GM12878 (cell line): ENCODE results near the gene CDC20B. TPM values are rescaled to one million over a fixed set of nuclear protein-coding genes. Genes with fewer than 3 reads are reported as not detected.

Source experiments
- ATAC-seq: fragments of 200-7000 bp; cut with Tn5 transposase; 3 replicates; pipeline ENCODE4 v1.9.1; 2020; ENCODE audit warnings: mild to moderate bottlenecking, moderate library complexity
- BruUV-seq: library from RNA; stranded (reverse); fragments of 400-500 nt; replicated peaks from 2 replicates; lab custom pipeline; 2021; lab: Mats Ljungman, UMichigan
- CTCF ChIA-PET: fragments of 300-600 bp; sonication (Branson Sonifier 250); formaldehyde crosslinking; extraction: SDS; loops from one replicate; lab custom pipeline; 2021; ENCODE audit warnings: inconsistent platforms; lab: Yijun Ruan, JAX
- POLR2A ChIA-PET: fragments of 350-600 bp; formaldehyde crosslinking; extraction: SDS; loops from one replicate; lab custom pipeline; 2021; ENCODE audit warnings: inconsistent platforms; lab: Charles Lee
- RAD21 ChIA-PET: fragments of 300-600 bp; sonication (Branson Sonifier 250); formaldehyde crosslinking; loops from one replicate; lab custom pipeline; 2023; ENCODE audit warnings: antibody characterized with exemption; ENCODE audit not compliant: unreplicated experiment; lab: Charles Lee
- SMC1A ChIA-PET: fragments of 300-600 bp; sonication (Branson Sonifier 250); formaldehyde crosslinking; loops from one replicate; lab custom pipeline; 2023; ENCODE audit not compliant: unreplicated experiment, uncharacterized antibody; lab: Charles Lee
- DNase-seq: peaks from one replicate; pipeline ENCODE4 v3.0.0-alpha.2; 2011; ENCODE audit warnings: low read depth, low spot score
- FAIRE-seq: peaks from 3 replicates; lab custom pipeline; 2011; peaks lifted over from hg19 to GRCh38; lab: Jason Lieb, UNC
- H2AFZ ChIP-seq: 2 replicates; pipeline ENCODE4 v1.6.0; 2011; ENCODE audit warnings: low read depth, low read length, control low read depth; ENCODE audit not compliant: control insufficient read depth
- H3K27ac ChIP-seq: 2 replicates; pipeline ENCODE4 v1.5.1; 2011; ENCODE audit warnings: control low read depth; ENCODE audit not compliant: control insufficient read depth, insufficient read depth
- H3K27me3 ChIP-seq, 2 experiments: replicated peaks in 1 of 2; 2 replicates each; pipeline versions ENCODE4 v1.6.0 to v1.6.1; 2011; ENCODE audit warnings: low read length in 1 of 2; ENCODE audit not compliant: control insufficient read depth in 2 of 2, insufficient read depth in 2 of 2
- H3K36me3 ChIP-seq, 2 experiments: 2 replicates each; pipeline ENCODE4 v1.5.1; 2011; ENCODE audit warnings: low read length in 1 of 2; ENCODE audit not compliant: control insufficient read depth in 2 of 2, insufficient read depth in 2 of 2
- H3K4me1 ChIP-seq: 2 replicates; pipeline ENCODE4 v1.6.1; 2011; ENCODE audit warnings: mild to moderate bottlenecking, low read length, moderate library complexity, mixed read lengths; ENCODE audit not compliant: control insufficient read depth, insufficient read depth
- H3K4me2 ChIP-seq: 2 replicates; pipeline ENCODE4 v1.6.0; 2011; ENCODE audit warnings: control low read depth; ENCODE audit not compliant: control insufficient read depth, insufficient read depth
- H3K4me3 ChIP-seq: fragments of 200-600 bp; sonication (generic); 2 replicates; pipeline ENCODE4 v1.5.1; 2016
- H3K79me2 ChIP-seq: 2 replicates; pipeline ENCODE4 v1.6.0; 2011; ENCODE audit warnings: low read length; ENCODE audit not compliant: control insufficient read depth, insufficient read depth
- H3K9ac ChIP-seq: 2 replicates; pipeline ENCODE4 v1.8.0; 2011; ENCODE audit warnings: low read length, control low read depth, mixed read lengths; ENCODE audit not compliant: control insufficient read depth, insufficient read depth
- H3K9me3 ChIP-seq: replicated peaks from 3 replicates; pipeline ENCODE4 v1.5.1; 2011; ENCODE audit warnings: mild to moderate bottlenecking, low read length; ENCODE audit not compliant: control insufficient read depth, insufficient read depth
- H4K20me1 ChIP-seq: 2 replicates; pipeline ENCODE4 v1.6.0; 2011; ENCODE audit not compliant: control insufficient read depth, insufficient read depth
- BCL11A ChIP-seq: IDR thresholded peaks from 2 replicates; pipeline ENCODE4 v1.6.1; 2011; ENCODE audit warnings: low read depth, low read length
- CBX3 ChIP-seq: fragments of 200-600 bp; sonication (generic); IDR thresholded peaks from 2 replicates; pipeline ENCODE4 v1.6.1; 2016; ENCODE audit warnings: low read depth, borderline replicate concordance
- E4F1 ChIP-seq: fragments of 450-650 bp; IDR thresholded peaks from 2 replicates; pipeline ENCODE4 v1.6.1; 2018; ENCODE audit warnings: borderline replicate concordance, mild to moderate bottlenecking; ENCODE audit not compliant: partially characterized antibody
- MEF2A ChIP-seq: IDR thresholded peaks from 2 replicates; pipeline ENCODE4 v1.6.1; 2011; ENCODE audit warnings: low read depth, mild to moderate bottlenecking, low read length, moderate library complexity; ENCODE audit not compliant: insufficient read depth
- MYC ChIP-seq: IDR thresholded peaks from 2 replicates; pipeline ENCODE4 v1.6.1; 2011; ENCODE audit warnings: mild to moderate bottlenecking, low read length, moderate library complexity, inconsistent platforms; ENCODE audit not compliant: insufficient read depth, insufficient replicate concordance, insufficient read length, severe bottlenecking
- PAX8 ChIP-seq: fragments of 450-650 bp; IDR thresholded peaks from 2 replicates; pipeline ENCODE4 v1.6.1; 2017; ENCODE audit warnings: mild to moderate bottlenecking, moderate library complexity
- PRDM15 ChIP-seq: fragments of 450-650 bp; formaldehyde crosslinking; IDR thresholded peaks from 2 replicates; pipeline ENCODE4 v1.4.0; 2020; ENCODE audit warnings: mild to moderate bottlenecking, moderate library complexity
- RAD51 ChIP-seq: fragments of 450-650 bp; IDR thresholded peaks from 2 replicates; pipeline ENCODE4 v1.6.1; 2016; ENCODE audit warnings: moderate library complexity, mild to moderate bottlenecking, inconsistent platforms
- SPI1 ChIP-seq: IDR thresholded peaks from 2 replicates; pipeline ENCODE4 v1.6.1; 2011; ENCODE audit warnings: low read depth, mild to moderate bottlenecking, low read length, moderate library complexity, borderline replicate concordance; ENCODE audit not compliant: insufficient read depth
- TCF3 ChIP-seq: IDR thresholded peaks from 2 replicates; pipeline ENCODE4 v1.6.1; 2012; ENCODE audit warnings: low read depth, mild to moderate bottlenecking, low read length, borderline replicate concordance; ENCODE audit not compliant: insufficient read depth
- WGBS: methylation state at CpG from one replicate; pipeline ENCODE4 v1.1.6; 2016; ENCODE audit warnings: low lambda C conversion rate; ENCODE audit not compliant: insufficient replicate concordance, insufficient coverage; ENCODE audit errors: missing lambda C conversion rate; 5-methylcytosine and 5-hydroxymethylcytosine counted together
- in situ Hi-C: fragments of 300-500 bp; cut with MboI; formaldehyde crosslinking; loops from 9 replicates; pipeline ENCODE4 v1.14.3; 2018; ENCODE audit warnings: mixed read lengths
- intact Hi-C: fragments of 100-400 bp; cut with micrococcal nuclease; formaldehyde crosslinking; loops from one replicate; pipeline ENCODE4 v1.14.2; 2022; ENCODE audit not compliant: unreplicated experiment
- polyA plus RNA-seq, 11 experiments: library from polyadenylated mRNA; depleted of rRNA in 4 of 11; unstranded in 6 of 11; stranded (reverse) in 5 of 11; fragments of >200 nt; fragmentation: Nextera tagmentation in 4 of 11; fragmentation: Illumina TruSeq in 1 of 11; extraction: Ambion mirVana in 4 of 11; extraction: Trizol in 1 of 11; gene quantifications; 1 replicate in 1 of 11; 2 replicates in 10 of 11; pipeline versions ENCODE4 v1.2.1 to v1.2.3, GENCODE V29; 2011 to 2016; ENCODE audit warnings: inconsistent platforms in 2 of 11, missing spikeins in 2 of 11, low read depth in 1 of 11
- total RNA-seq, 4 experiments: library from RNA; depleted of rRNA in 3 of 4; stranded (reverse); fragments of >200 nt in 3 of 4; fragmentation: Illumina TruSeq in 1 of 4; extraction: Trizol in 1 of 4; gene quantifications; 2 replicates each; pipeline versions ENCODE4 v1.2.1 to v1.2.3, GENCODE V29; 2013 to 2021

Gene CDC20B
- total and polyA plus RNA-seq, 10 of the 15 experiments (the other 5 are each of a cell fraction or from before 2014, with no cell fraction given) = 0.05 to 0.11 TPM; not detected in 8

GRCh38 chr5:55220433-55221185, 47.6 kb upstream of the CDC20B start:
- Histone ChIP-seq H3K4me2 (no peak overlapping the region), H3K4me1 (peaks cover 3% of the 10 kb centered on the region; the same call in 1 of the 2 replicates), H2AFZ (no peak overlapping the region; the same call in 1 of the 2 replicates), H3K36me3 (no peaks in the 10 kb centered on the region), H3K27me3 (peaks cover 16 to 44% of the 10 kb centered on the region in 2 experiments), H3K27ac (no peak overlapping the region), H3K9me3 (no peaks in the 10 kb centered on the region), H4K20me1 (no peaks in the 10 kb centered on the region; the same call in 1 of the 2 replicates), H3K79me2 (no peaks in the 10 kb centered on the region), H3K4me3 (no peak overlapping the region; the same call in 1 of the 2 replicates), H3K9ac (no peak overlapping the region)
- ATAC-seq (no peak), FAIRE-seq (no peak), DNase-seq (no peak)
- ChIA-PET SMC1A (no interaction called here), POLR2A (no interaction called here), RAD21 (no interaction called here), CTCF (no interaction called here)
- 16% methylated on average over 59 of the region's 62 CpGs for WGBS
- TF ChIP-seq MYC = no peak
- TF ChIP-seq BCL11A = no peak
- intact Hi-C loops (no loop called here), in situ Hi-C loops (no loop called here)
- no TSS peak for BruUV-seq

GRCh38 chr5:55219770-55220169, 46.8 kb upstream of the CDC20B start:
- ChIA-PET CTCF (no interaction called here), POLR2A (no interaction called here), RAD21 (no interaction called here), SMC1A (no interaction called here)
- H3K9me3 ChIP-seq = no peaks in the 10 kb centered on the region
- peaks cover 3% of the 10 kb centered on the region; the same call in 1 of the 2 replicates for H3K4me1 ChIP-seq
- H3K27ac ChIP-seq = no peak overlapping the region
- DNase-seq = no peak
- no peaks in the 10 kb centered on the region for H3K79me2 ChIP-seq
- no peak overlapping the region for H3K4me2 ChIP-seq
- H3K4me3 ChIP-seq = no peak overlapping the region
- no peaks in the 10 kb centered on the region for H4K20me1 ChIP-seq
- FAIRE-seq = no peak
- BruUV-seq = no TSS peak
- no peak for ATAC-seq
- no peak overlapping the region for H3K9ac ChIP-seq
- H3K27me3 ChIP-seq = peaks cover 16 to 36% of the 10 kb centered on the region in 2 experiments
- no peak overlapping the region for H2AFZ ChIP-seq
- no peaks in the 10 kb centered on the region for H3K36me3 ChIP-seq
- WGBS = 65% methylated on average over 3 of the region's 3 CpGs
- intact Hi-C loops (no loop called here), in situ Hi-C loops (no loop called here)
- TF ChIP-seq SPI1 = no peak
- TF ChIP-seq E4F1 = no peak
- TF ChIP-seq PRDM15 (CRISPR knock-in tag) = no peak
- no peak for TF ChIP-seq MEF2A
- TF ChIP-seq RAD51 = no peak
- no peak for TF ChIP-seq CBX3
- no peak for TF ChIP-seq TCF3
- TF ChIP-seq PAX8 = no peak
